ENCODE results near the gene HSPB6.
"Not testable (repeated sequence)": the region's sequence is repeated elsewhere in the genome, so short reads cannot be mapped to it uniquely, and the experiment has no call there.

HSPB6 gene

GRCh38 chr19:35785339-35785627, 28.5 kb upstream of the HSPB6 start:
- no peak for DNase-seq

GRCh38 chr19:35784503-35785338, 27.9 kb upstream of the HSPB6 start:
- DNase-seq = no peak

- no peak for DNase-seq
Observed at GRCh38 chr19:35783469-35784434, 26.9 kb upstream of the HSPB6 start.

GRCh38 chr19:35782589-35782988, 25.8 kb upstream of the HSPB6 start:
- no peak for DNase-seq

GRCh38 chr19:35781650-35782049, 24.8 kb upstream of the HSPB6 start:
- DNase-seq = no peak

GRCh38 chr19:35780717-35781116, 23.9 kb upstream of the HSPB6 start:
- no peak for DNase-seq

- DNase-seq = no peak
Observed at GRCh38 chr19:35780058-35780457, 23.2 kb upstream of the HSPB6 start.

GRCh38 chr19:35779033-35779432, 22.2 kb upstream of the HSPB6 start:
- DNase-seq = no peak

- DNase-seq = no peak
Observed at GRCh38 chr19:35777961-35778360, 21.1 kb upstream of the HSPB6 start.

GRCh38 chr19:35777086-35777841, 20.4 kb upstream of the HSPB6 start:
- DNase-seq = no peak

- DNase-seq = no peak
Observed at GRCh38 chr19:35776102-35776788, 19.4 kb upstream of the HSPB6 start.

- DNase-seq = peak; percentile 98 to 99
Observed at GRCh38 chr19:35775298-35776101, 18.7 kb upstream of the HSPB6 start, which contains the start of gene ARHGAP33. ARHGAP33 (plus strand) TSS chr19:35775564; CDS start chr19:35775659, 95 bp downstream.

GRCh38 chr19:35775046-35775297, 18.1 kb upstream of the HSPB6 start:
- no peak for DNase-seq

- DNase-seq = no peak
Observed at GRCh38 chr19:35774274-35775045, 17.6 kb upstream of the HSPB6 start.

- no peak for DNase-seq
Observed at GRCh38 chr19:35773020-35773806, 16.4 kb upstream of the HSPB6 start.

- not testable (repeated sequence) for DNase-seq
Observed at GRCh38 chr19:35772362-35772761, 15.5 kb upstream of the HSPB6 start.

GRCh38 chr19:35768082-35768421, 11.2 kb upstream of the HSPB6 start:
- DNase-seq = no peak

- no peak for DNase-seq
Observed at GRCh38 chr19:35767288-35768081, 10.7 kb upstream of the HSPB6 start.

- no peak for DNase-seq
Observed at GRCh38 chr19:35766571-35767104, 9.8 kb upstream of the HSPB6 start.
